LNCaP clone FGC (cell line): Measurements from ENCODE around the gene CYTH4.
"Not testable (repeated sequence)": the region's sequence is repeated elsewhere in the genome, so short reads cannot be mapped to it uniquely, and the experiment has no call there.

Experiments
- DNase-seq: peaks from one replicate; pipeline ENCODE4 v3.0.0-alpha.2; 2011; ENCODE audit warnings: low read depth
- H3K4me3 ChIP-seq: 2 replicates; pipeline ENCODE4 v1.5.1; 2011; ENCODE audit warnings: mild to moderate bottlenecking, low read depth, low read length, control low read depth
- TF ChIP-seq, protein P1 (sequence below): IDR thresholded peaks from 2 replicates; pipeline ENCODE4 v1.5.1; 2012; ENCODE audit warnings: mild to moderate bottlenecking; ENCODE audit not compliant: control insufficient read depth, insufficient read depth; ENCODE audit errors: extremely low read depth

Gene CYTH4

DNA sequence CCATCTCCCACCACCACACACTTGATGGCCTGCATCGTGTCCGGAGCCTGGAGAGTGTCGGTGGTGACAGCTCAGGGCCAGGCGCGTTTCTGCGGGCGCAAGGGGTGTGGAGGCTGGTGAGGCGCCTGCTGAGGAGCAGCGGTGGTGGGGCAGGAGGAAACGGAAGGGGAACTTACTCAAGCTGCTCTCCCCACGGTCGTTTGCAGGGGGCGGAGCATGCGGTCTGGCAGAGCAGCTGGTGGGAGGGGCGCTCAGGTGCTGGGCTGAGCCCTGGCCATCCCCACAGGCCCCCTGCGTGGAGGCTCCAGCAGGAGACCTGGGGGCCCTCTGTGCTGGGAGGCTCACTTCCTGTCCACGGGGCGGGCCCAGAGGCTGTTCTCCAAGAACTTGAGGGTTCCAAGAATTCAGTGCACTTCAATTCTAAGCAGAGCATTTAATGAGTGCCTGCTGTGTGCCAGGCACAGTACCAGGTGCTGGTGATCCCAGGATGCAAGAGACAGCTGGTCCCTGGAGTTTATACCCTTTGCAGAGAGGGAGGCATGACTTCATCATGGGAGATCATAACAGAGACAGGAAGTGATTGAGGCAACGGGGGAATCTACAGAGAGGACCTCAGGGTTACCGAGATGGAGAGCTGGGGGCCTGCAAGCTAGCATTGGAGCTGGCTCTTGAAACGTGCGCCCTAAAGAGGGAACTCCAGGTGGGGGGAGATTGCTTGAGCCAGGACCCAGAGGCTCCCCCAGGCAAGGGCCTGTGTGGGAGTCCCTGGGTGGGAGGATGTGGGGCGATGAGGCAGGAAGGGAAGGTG is 38.0 kb upstream of the CYTH4 start, which contains the start of gene RAC2:
TSS of gene RAC2 (minus strand) at position 156 of the 808 bp plus-strand sequence. CDS start at position 35, 121 bp downstream.
- DNase-seq, result no peak
- TF ChIP-seq, protein P1, sequence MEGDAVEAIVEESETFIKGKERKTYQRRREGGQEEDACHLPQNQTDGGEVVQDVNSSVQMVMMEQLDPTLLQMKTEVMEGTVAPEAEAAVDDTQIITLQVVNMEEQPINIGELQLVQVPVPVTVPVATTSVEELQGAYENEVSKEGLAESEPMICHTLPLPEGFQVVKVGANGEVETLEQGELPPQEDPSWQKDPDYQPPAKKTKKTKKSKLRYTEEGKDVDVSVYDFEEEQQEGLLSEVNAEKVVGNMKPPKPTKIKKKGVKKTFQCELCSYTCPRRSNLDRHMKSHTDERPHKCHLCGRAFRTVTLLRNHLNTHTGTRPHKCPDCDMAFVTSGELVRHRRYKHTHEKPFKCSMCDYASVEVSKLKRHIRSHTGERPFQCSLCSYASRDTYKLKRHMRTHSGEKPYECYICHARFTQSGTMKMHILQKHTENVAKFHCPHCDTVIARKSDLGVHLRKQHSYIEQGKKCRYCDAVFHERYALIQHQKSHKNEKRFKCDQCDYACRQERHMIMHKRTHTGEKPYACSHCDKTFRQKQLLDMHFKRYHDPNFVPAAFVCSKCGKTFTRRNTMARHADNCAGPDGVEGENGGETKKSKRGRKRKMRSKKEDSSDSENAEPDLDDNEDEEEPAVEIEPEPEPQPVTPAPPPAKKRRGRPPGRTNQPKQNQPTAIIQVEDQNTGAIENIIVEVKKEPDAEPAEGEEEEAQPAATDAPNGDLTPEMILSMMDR, result no peak
- H3K4me3 ChIP-seq, result no peak within 1 kb of the TSS

DNA sequence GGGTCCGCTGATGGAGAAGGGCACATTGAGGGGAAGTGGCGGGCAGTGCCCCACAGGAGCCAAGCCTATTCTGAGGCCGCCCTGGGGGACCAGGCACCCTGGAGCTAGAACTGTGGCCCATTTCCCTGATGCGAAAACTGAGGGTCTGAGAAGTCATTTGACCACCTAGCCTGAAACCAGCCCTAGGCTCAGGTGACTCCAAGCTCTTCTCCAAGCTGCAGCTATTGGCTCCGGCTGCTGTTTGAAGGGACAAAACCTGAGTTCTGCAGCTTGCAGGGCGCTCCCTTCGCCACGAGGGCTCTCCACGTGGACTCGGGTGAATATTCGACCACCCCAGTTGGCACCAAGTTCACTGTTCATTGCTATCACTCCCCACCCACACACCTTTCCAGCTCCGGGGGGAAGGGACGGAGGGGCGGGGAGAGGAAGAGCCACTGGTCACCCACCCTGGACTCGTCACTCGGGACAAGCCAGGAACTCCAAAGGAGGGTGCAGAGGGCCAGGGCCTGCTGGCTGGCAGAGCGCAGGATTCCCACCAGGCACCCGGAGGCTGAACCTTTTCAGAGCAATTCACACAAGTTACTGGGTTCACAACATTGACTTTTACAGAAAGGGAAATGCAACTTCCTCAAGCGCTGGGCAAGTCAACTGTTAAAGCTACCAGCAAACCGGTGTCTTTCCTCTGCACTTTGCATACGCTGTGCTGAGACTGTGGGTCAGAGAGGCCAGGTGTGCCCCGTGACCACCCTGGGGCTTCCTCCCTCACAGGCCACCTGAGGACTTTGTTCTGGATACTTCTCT is 37.2 kb upstream of the CYTH4 start:
- no peak overlapping the region for H3K4me3 ChIP-seq
- TF ChIP-seq, protein P1, result no peak
- no peak for DNase-seq

DNA sequence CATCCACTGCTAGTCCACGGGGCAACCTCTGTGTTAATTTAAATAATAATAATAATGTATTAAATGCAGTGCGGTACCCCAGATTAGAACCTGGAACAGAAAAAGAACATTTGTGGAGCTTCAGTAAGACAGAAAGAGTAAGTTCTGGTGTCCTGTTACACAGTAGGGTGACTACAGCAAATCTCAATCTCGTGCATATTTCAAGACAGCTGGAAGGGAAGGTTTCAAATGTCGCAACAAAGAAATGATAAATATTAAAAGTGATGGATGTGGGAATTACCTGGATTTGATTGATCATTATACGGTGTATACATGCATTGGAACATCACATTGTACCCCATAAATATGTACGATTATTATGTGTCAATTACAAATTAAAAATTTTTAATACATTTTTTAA is 36.6 kb upstream of the CYTH4 start:
- TF ChIP-seq, protein P1, result no peak
- no peak for DNase-seq
- no peak overlapping the region for H3K4me3 ChIP-seq

DNA sequence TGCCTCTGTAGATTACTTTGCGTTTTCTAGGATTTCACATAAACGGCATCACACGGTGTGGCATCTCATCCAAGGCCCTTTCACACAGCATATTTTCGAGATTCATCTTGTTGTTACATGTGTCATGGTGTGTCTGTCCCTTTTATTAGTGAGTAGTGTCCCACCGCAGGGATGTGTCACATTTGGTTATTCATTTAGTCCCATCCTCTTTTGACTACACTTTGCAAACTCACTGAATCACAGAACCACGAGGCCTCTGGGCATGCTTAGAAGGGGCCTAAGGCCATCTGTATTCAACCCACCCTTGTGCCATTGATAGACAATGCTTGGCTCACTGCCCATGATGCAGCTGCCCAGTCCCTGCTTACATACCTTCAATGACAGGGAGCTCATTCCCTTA is 34.1 kb upstream of the CYTH4 start:
- no peak overlapping the region for H3K4me3 ChIP-seq
- DNase-seq, result no peak
- TF ChIP-seq, protein P1, result no peak

DNA sequence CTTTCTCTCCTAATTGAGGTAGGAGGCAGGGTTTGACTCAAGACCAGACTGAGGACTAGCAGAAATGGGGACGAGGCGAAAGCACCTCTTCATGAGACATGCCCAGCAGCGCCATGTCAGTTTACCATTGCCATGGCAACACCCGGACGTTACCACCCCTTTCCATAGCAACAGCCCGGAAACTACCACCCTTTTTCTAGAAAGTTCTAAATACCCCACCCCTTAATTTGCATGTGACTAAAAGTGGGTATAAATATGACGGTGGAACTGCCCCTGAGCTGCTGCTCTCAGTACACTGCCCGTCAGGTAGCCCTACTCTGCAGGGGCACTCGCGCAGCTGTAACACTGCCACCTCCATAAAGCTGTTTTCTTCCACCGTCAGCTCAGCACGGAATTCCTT is 32.3 kb upstream of the CYTH4 start:
- TF ChIP-seq, protein P1, result no peak
- no peak for DNase-seq
- no peak overlapping the region for H3K4me3 ChIP-seq

DNA sequence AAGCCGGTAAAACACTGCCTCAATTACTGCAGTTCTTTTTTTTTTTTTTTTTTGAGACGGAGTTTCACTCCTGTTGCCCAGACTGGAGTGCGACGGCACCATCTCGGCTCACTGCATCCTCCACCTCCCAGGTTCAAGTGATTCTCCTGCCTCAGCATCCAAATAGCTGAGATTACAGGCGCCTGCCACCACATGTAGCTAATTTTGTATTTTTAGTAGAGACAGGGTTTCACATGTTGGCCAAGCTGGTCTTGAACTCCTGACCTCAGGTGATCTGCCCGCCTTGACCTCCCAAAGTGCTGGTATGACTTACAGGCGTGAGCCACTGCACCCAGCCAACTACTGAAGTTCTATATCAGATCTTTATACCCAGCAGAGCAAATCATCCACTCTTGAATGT is 30.5 kb upstream of the CYTH4 start:
- not testable (repeated sequence) for H3K4me3 ChIP-seq, DNase-seq

DNA sequence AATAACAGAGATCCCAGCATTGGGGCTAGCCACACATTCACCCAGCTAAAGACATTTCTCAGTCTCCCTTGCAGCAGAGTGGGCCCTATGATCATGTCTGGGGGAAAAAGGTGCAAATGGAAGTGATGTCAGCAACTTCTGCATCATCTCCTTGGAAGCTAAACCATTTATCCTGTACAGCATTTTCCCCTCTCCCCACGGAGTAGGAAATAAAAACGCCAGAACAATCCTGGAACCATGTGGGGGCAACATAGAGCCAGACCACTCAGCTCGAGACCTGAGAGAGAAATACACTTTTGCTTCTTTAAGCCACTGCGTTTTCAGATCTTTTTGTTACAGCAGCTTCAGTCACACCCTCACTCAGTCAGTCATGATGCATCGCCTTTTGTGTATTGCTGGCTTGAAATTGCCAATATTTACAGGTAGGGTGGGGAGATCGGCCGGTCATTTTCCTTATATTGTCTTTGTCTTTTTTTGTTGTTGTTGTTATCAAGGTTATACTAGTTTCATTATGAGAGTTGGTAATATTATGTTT is 29.1 kb upstream of the CYTH4 start:
- TF ChIP-seq, protein P1, result no peak

More for the DNA sequence above, 29.1 kb upstream of the CYTH4 start:
- DNase-seq, result no peak
- H3K4me3 ChIP-seq, result no peak overlapping the region
